OCI-LY3 (cell line): ENCODE measurements around the gene SMIM36.

Experiments used
- CTCF ChIP-seq: fragments of 200-600, 300-600 bp; sonication (generic); IDR thresholded peaks from 2 replicates; pipeline ENCODE4 v1.5.1; 2014; ENCODE audit warnings: antibody characterized with exemption, low read length, low read depth
- EZH2phosphoT487 ChIP-seq: fragments of 200-600 bp; shearing (Covaris generic); IDR thresholded peaks from 2 replicates; pipeline ENCODE4 v1.6.1; 2018; ENCODE audit warnings: antibody characterized with exemption, mixed run types, low read depth

GRCh38 chr17:55446581-55447205 is 64.6 kb downstream of the SMIM36 start:
- TF ChIP-seq CTCF = no peak
- TF ChIP-seq EZH2phosphoT487 = no peak
